GM11168 (cell line): Measurements from ENCODE around the gene RETNLB.

Experiments
- in situ Hi-C: fragments of 300-500 bp; cut with MboI; formaldehyde crosslinking; loops from one replicate; pipeline ENCODE4 v1.12.0; 2022; ENCODE audit warnings: low sequenced_read_pairs; ENCODE audit not compliant: unreplicated experiment

RETNLB gene, protein sequence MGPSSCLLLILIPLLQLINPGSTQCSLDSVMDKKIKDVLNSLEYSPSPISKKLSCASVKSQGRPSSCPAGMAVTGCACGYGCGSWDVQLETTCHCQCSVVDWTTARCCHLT

DNA sequence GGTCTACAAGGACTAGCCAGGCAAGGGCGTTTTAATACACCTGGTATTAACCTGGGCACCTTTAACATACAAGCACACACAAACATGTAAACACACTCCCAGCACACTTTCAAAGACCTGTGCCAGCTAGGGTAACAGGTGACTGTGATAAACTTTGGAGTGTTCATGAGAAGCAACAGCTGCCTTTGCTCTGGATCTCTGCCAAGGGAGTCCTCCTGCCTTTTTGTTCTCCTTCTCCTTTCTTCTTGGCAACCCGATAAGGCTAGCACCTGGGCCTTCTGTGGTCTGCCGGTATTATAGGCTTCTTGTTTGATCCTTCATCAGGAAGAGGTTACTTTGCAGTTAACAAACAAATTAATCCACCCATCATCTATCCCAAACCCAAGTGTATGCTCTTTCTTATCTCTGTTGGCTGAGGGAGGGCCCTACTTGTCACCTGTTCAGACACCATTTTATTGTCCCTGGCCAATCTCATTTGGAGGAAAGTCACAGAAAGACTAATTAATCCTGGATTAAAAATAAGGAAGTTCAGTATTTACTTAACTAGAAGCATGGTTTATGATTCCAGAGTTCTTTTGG, at the start of gene RETNLB:
Gene RETNLB (minus strand): TSS at position 7 of the 579 bp plus-strand sequence. CDS start 225 bp downstream, outside the sequence.
- in situ Hi-C loops, result no loop called here

DNA sequence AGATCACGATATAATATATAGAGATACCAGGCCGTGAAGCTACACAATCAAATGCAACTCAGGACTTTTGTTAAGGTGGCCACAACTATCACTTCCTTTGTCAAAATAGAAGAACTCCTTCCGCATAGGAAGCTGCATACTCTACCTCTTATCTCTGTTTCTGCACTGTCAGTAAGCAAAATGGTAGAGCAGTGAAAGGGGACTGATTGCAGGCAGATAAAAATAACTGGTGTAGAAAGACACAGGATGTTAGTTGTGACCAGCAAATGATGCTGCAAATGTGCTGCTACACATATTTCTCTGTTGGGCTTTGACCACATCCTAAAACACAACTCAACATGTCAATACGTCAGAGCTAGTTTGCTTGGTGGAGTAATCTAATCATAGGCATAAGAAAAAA, 49.1 kb upstream of the RETNLB start:
- in situ Hi-C loops, result no loop called here

DNA sequence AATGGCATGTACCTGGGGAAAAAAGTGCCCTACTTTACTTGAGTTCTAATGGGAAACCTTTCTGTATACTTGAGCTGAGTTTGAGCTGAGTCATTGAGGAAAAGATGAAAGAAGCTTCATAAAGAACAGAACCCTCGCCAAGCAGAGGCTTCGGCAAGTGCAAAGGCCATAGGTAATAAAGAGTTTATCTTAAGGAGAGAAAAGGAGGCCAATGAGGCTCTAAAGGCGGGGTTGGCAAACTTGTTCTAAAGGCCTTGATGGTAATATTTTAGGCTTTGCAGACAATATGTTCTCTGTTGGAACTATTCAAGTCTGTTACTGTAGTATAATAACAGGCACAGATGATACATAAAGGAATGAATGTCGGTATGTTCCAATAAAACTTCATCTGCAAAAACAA, 47.8 kb upstream of the RETNLB start:
- in situ Hi-C loops, result no loop called here

DNA sequence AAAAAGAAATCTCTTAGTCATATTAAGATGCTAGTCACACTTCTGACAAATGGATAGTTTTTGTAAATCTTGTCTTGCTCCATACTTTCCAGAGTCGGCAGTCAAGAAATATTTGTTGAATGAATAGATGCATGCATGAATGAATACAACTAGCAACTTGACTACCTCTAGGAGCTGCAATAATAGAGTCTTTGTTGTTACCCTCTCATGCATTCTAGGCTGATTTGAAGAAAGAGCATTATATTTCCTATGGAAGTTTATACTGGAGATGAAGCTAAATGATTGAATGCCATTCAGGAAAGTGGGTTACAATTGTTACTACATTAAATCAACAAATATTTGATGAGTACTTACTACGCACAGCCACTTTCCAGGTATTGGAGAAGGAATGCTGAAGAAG, 47.2 kb upstream of the RETNLB start:
- in situ Hi-C loops, result no loop called here

DNA sequence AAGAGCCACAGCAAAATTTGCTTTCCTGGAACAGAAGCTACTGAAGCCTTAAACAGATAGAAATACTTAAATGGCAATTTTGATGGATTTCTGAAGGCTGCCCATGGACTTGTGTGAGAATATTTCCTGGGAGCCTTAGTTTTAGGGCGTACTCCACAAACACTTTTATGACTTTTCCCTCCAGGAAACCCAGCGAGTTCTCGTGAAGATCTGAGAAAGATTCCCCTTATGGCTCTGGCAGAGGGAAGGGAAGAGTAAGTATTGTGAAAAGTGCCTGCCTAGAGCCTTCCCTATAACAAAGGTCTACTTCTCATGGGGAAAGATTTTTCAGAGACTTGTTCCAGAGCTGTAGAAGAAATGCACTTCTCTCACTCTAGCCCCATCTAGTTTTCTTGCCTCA, 34.3 kb upstream of the RETNLB start:
- in situ Hi-C loops, result no loop called here

DNA sequence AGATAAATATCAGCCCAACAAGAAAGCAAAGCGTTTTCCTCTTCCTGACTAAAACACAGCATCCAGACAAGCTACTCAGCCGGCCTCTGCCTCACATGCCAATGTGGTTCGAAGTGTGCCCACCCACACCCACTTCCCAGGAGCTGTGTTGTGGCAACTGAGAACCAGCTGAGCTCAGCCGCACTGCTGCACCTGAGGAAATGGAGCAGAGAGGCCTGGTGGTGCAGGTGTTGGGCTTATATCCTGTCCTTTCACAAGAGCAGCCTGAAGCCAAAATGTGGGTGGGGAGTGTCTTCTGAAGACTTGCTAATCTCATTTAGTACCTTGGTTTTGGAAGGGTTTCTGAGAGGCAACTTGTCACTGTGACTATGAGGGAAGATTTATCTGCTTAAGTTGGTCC, 23.0 kb upstream of the RETNLB start:
- in situ Hi-C loops, result no loop called here

DNA sequence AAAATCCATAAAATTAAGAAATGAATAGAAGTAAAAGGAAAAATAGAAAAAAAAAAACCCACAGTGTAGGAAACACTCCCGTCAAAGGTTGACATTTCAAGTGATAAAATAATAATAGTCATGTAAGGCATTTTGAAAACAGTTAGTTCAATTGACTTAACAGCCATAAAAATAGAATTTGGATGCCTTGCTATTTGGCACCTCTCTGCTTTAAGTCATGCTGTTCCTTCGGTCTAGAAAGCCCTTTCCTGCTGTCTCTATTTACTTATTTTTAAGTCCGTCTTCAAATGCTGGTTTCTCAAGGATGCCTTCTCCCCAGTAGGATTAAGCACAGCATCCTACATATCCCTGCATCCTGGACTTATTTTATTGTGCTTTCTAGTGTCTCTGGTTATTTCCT, 22.3 kb upstream of the RETNLB start:
- in situ Hi-C loops, result no loop called here

DNA sequence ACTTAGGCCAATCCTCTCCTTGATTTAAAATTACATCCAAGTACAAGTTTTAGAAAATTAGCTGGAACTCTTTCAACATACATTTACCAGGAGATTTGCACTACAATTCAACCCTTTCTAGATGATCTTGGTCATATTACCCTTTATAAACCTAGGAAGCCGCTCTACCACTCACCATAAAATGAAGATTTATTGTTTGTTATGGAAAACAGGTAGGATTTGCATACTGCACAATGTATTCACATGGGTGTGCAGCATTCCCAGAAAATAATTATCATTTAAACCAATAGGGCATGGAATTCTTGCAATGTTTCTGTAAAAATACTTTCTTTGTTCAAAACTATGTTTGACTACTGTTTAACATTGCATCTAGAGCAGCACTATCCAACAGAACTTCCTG, 18.4 kb upstream of the RETNLB start:
- in situ Hi-C loops, result no loop called here

DNA sequence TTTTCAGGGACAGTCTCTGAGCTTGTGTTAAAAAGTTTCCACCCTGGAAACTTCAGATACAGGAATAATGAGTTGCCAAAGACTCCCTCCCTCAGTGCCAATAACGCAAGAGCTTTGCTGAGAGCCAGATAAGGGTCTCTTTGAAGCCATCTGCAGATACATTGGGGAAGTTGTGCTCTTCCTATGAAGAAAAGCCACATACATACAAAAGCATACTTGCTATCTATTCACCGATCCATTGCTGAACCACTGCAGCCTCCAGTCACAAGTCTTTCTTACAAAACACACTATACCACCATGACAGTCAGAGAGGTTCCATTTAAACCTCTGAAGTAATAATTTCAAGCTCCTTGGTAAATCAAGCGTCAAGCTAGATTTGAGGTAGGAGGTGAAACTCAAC, 10.0 kb upstream of the RETNLB start:
- in situ Hi-C loops, result no loop called here

DNA sequence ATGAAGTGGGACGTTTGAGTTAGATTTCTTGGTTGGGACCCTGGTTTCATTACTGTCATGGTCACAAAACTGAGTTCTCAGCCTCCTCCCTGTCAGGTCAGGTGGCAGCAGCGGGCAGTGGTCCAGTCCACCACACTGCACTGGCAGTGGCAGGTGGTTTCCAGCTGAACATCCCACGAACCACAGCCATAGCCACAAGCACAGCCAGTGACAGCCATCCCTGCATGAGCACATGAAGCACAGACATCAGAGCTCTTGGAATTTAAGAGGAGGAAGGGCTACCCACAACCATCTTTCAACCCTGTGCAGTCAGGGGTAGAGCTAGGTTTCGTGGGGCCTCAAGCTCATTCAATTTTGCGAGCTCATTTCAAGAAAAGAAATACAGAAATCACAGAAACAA, 1.5 kb downstream of the RETNLB start:
- in situ Hi-C loops, result no loop called here

DNA sequence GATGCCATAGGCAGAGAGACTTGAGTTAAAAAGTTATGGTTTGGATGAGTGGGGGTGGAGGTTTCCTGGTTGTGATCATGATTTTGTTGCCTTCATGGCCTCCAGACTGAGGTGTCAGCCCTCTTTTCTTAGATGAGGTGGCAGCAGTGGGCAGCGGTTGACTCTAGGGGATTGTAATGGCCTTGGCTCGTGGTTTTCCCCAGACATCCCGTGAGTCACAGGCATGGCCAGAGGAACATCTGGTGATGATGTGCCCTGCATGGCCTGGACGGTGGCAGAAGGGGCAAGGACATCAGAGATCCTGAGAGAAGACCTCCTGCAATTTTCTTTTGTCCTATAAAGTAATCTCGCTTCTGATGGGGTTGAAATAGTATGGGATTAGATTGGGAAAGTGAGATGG, 12.4 kb downstream of the RETNLB start:
- in situ Hi-C loops, result no loop called here

DNA sequence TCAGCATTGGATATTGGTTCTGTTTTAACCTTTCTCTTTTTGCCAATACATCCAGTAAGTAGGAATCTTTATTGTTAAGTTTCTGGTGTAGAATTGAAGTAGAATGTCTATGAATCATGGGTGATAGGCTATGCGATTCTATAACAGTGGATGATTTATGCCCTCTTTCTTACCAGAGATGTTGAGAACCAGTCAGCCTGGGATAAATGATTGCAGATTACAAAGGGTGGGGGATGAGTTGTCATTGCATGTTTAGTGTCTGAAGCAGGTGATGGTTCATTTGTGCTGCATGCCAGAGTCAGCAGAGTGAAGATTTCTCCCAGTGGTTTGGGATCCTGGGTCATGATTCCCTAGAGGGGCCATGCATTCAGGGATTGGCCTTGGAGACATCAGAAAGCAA, 14.3 kb downstream of the RETNLB start:
- in situ Hi-C loops, result no loop called here

DNA sequence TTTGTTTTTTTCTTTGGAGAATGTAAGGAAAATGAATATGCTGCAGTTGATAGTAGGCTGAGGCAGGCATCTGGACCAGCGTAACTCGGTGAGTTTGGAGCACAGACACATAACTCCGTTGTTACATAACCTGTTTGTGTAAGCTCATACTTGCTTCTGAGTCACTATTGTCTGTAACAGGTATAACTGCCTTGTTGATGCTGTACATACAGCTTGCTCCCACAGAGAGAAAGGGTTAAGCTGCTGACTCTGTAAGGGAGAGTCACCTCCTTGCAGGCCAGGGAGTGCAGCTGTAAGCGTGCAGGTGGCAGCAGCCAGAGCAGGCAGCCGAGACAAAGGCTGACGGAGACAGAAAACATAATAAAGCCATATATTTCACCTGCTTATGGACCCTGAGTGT, 20.4 kb downstream of the RETNLB start:
- in situ Hi-C loops, result no loop called here

DNA sequence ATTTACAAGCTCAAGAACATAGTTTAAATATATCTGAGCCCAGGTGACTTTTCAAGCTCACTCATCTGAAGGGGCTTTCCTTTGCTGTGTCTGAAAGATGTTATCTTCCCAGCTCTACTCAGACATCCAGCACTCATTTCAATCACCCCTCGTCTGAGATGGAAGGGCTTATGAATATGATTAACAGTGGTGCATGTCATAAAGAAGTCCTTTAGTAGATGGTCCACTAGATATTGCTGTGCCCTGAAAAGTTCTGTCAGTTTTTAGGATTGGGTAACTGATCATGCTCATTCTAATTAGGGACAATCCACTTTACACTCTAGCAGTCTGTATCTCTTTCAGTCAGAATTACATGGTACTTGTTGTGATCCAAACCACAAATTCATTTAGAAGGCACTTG, 28.3 kb downstream of the RETNLB start:
- in situ Hi-C loops, result no loop called here

DNA sequence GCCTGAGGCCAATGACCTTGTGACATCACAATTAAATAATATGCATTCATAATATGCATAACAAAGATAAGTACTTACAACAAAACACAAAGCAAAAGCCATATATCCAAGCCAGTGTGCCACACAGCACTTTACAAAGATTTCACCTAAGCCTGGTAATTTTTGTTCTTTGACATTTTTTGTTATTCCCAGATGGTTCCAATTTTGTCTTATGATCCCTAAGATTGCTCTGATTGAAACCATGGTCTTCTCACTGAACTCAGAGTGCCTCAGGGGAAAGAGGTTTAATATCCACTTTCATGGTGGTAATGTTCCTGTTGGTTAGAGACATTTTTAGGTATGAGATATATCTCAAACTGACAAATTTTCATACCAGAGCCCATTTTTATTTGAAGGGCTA, 29.1 kb downstream of the RETNLB start:
- in situ Hi-C loops, result no loop called here

DNA sequence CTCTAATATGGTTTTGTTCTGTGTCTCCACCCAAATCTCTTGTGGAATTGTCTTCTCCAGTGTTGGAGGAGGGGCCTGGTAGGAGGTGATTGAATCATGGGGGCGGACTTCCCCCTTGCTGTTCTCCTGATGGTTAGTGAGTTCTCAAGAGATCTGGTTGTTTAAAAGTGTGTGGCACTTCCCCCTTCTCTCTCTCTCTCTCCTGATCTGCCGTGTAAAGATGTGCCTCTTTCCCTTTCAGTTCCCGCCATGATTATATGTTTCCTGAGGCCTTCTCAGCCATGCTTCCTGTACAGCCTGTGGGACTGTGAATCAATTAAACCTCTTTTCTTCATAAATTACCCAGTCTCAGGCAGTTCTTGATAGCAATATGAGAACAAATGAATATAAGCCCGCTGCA, 33.1 kb downstream of the RETNLB start:
- in situ Hi-C loops, result no loop called here

DNA sequence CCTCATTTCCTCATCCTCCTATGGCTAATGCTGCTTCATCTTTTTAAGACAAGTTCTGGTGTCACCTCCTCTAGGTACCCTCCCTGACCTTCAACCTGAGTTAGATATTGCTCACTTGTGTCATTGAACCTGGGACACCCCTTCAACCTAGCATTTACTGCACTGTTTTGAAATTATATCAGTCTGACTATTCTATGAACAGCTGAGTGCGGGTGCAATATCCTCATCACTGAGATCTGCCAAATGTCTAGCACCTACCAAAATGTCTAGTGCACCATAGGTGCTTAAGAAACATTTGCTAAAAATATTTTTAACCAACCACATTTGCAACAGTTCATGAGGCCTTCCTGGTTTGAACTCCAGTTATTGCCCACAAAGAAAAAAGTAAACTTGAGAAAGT, 34.5 kb downstream of the RETNLB start:
- in situ Hi-C loops, result no loop called here

DNA sequence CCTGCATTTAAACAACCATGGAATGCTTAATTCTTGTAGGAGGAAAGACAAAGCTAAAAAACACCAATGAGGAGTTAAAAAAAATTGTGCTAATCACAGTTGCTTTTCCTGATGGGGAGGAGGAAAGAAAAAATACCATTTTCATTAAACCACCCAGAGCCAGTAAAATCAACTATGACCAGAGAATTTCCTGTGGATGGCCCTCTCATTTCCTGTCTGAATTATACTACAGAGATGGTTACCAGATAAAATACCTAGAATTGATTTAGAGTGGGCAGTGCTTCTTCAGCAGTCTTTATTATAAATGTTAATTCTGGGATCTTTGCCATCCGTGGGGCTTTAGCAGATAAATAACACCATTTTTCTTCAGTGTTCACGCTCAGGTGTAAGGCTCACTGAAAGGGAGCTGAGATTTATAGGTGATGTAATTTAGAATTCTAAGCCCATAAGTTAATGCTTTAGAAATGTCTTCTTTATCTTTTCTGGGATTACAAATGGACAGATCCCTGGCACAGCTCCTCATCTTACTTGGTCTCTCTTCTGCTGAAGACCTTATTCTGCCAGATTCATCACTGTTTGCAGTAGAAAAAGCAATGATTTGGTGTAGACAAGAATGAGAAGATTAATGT, 37.9 kb downstream of the RETNLB start:
- in situ Hi-C loops, result no loop called here

DNA sequence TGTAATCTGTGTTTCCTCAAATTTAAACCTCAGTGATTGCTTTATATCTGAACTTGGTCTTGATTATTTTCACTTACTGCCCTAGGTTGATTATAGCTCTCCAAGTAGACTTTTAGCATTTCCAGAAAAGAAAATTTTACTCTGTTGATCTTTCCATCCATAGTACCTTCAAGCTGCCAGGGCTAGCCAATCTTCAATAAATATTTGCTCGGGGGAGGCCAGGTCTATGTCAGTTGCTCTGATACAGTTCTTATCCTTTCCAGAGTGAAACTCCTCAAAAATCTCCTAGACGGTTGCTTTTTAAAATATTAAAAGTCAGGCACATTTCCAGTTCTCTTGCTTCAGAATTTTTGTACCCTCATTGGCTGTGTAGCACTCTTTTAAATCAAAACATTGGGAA, 38.8 kb downstream of the RETNLB start:
- in situ Hi-C loops, result no loop called here

DNA sequence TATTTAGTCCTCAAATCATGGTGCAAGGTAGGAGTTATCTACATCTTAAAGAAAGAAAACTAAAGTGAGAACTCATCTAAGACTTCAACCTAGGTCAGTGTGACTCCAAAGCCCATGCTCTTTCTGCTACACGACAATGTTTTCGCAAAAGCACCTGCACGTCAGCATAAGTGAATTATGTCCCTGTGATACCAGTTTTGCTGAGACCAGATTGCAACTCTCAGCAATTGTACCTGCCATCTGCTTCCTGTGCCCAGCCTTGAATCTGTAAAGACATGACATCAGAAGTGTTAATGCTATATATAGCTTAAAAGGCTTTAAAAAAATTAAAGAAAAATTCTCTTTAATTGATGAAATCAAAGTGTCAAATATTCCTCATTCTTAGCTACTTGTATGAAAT, 43.4 kb downstream of the RETNLB start:
- in situ Hi-C loops, result no loop called here

DNA sequence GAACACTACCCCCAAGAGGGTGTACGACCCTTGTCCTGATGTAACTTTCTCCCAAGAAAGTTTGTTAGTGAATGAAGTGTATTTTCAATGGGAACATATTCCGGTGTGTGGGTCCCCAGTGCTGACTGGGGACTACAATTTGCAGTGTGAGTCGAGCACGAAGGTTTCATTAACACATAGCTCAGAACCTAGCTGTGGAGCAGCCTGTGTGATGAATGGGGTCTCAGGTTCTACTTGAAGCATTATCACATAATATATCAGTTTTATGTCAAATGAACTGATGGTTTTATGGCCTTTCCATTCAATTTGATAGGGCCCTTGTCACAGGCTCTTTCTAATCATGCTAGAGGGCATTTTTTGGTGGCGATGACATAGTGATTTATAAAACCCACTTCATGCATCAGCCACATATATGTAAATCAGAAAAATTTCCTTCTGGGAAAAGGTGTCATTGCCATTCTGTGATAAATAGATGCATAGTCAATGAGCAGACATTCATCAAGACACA, 44.1 kb downstream of the RETNLB start:
- in situ Hi-C loops, result no loop called here
